ENCODE results near the gene SLC6A9.
A peak's percentile ranks its signal among the peaks of the same experiment; 100 is the strongest.

DNA sequence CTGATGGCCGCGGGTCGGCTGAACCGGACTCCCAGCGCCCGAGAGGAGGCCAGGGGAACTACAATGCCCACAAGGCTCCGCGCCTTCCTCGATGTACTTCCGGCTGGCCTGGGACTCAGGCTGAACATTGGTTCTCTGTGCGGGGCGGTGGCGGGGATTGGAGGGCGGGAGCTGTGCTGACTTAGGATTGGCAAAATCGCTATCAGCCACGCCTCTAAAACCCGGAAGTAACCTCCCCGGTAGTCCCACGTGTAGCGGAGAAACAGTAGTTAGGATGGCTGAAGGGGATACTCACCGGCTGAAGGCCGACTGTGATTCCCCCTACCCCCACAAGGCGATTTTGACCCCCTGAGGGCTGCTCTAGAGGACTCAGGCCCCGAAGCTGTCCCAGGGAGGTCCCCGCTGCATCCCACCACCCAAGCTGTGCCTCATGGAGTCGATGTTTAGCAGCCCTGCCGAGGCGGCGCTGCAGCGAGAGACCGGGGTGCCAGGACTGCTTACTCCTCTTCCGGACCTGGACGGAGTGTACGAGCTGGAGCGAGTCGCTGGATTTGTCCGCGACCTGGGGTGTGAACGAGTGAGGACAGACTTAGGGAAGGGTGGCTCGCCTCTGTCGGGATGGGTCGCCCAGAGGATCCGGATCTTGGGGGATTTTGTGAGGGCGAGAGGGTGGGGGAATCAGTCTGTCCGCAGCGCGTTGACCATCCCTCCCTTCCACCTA lies 61.4 kb downstream of the SLC6A9 start, which contains the start of gene DPH2:
- TF ChIP-seq FOXM1 (IDR thresholded peaks at IDR 0.05; ENCODE audit: borderline replicate concordance, low read depth) (no peak), CEBPB (IDR thresholded peaks at IDR 0.05) (no peak), ZBTB7A (IDR thresholded peaks at IDR 0.05; ENCODE audit: low read depth) (no peak), TCF12 (IDR thresholded peaks at IDR 0.05; ENCODE audit: low read depth) (no peak), EP300 (IDR thresholded peaks at IDR 0.05; ENCODE audit: borderline replicate concordance) (no peak), EGR1 (IDR thresholded peaks at IDR 0.05) (no peak), TAF1 (IDR thresholded peaks at IDR 0.05; ENCODE audit: low read depth) (peak; percentile 36), CREB1 (IDR thresholded peaks at IDR 0.05; ENCODE audit: low read depth) (no peak), RAD21 (IDR thresholded peaks at IDR 0.05; ENCODE audit: low read depth) (no peak), TEAD4 (IDR thresholded peaks at IDR 0.05) (no peak), NFIC (IDR thresholded peaks at IDR 0.05) (no peak)
- TF ChIP-seq, protein P1, sequence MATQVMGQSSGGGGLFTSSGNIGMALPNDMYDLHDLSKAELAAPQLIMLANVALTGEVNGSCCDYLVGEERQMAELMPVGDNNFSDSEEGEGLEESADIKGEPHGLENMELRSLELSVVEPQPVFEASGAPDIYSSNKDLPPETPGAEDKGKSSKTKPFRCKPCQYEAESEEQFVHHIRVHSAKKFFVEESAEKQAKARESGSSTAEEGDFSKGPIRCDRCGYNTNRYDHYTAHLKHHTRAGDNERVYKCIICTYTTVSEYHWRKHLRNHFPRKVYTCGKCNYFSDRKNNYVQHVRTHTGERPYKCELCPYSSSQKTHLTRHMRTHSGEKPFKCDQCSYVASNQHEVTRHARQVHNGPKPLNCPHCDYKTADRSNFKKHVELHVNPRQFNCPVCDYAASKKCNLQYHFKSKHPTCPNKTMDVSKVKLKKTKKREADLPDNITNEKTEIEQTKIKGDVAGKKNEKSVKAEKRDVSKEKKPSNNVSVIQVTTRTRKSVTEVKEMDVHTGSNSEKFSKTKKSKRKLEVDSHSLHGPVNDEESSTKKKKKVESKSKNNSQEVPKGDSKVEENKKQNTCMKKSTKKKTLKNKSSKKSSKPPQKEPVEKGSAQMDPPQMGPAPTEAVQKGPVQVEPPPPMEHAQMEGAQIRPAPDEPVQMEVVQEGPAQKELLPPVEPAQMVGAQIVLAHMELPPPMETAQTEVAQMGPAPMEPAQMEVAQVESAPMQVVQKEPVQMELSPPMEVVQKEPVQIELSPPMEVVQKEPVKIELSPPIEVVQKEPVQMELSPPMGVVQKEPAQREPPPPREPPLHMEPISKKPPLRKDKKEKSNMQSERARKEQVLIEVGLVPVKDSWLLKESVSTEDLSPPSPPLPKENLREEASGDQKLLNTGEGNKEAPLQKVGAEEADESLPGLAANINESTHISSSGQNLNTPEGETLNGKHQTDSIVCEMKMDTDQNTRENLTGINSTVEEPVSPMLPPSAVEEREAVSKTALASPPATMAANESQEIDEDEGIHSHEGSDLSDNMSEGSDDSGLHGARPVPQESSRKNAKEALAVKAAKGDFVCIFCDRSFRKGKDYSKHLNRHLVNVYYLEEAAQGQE (IDR thresholded peaks at IDR 0.05; ENCODE audit: low read depth): no peak
- TF ChIP-seq, protein P2, sequence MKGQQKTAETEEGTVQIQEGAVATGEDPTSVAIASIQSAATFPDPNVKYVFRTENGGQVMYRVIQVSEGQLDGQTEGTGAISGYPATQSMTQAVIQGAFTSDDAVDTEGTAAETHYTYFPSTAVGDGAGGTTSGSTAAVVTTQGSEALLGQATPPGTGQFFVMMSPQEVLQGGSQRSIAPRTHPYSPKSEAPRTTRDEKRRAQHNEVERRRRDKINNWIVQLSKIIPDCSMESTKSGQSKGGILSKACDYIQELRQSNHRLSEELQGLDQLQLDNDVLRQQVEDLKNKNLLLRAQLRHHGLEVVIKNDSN (IDR thresholded peaks at IDR 0.05): peak; percentile 91
